ENCODE results near the gene SFT2D3.

The SFT2D3 gene

DNA sequence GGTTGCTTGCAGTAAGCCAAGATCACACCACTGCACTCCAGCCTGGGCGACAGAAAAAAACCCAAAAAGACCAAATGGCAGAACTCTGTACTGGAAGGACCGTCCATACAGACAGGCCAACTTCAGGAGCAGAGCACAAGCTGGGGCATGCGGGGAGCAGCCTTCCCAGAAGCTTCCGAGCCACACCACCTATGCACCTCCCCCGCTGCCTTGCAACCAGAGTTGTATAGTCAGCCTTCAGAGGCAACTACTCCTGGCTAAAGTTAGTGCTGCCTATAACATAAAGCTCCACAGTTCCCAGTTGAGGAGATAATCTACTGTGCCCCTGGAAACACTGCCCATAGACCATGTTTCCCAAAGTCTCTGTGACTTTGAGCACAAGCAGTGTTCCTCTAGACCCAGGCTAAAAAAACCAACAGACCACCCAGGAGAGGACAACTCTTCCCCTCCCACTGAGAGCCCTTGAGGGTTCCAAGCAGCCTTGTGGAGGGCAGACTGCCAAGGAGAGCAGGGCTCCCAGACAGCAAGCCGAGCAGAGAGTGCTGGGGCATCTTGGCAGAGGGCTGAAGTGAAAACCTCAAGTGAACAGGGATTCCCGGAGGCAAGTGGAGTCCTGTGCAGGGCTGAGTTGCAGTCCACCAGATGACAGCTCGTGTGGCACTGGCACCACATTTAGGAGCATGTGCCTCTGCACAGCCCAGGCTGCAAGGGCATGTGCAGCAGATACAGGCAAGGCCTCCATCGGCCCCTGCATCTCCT is 6.8 kb downstream of the SFT2D3 start:
- no peak for DNase-seq (ENCODE audit: low read depth in 2 of 2)

DNA sequence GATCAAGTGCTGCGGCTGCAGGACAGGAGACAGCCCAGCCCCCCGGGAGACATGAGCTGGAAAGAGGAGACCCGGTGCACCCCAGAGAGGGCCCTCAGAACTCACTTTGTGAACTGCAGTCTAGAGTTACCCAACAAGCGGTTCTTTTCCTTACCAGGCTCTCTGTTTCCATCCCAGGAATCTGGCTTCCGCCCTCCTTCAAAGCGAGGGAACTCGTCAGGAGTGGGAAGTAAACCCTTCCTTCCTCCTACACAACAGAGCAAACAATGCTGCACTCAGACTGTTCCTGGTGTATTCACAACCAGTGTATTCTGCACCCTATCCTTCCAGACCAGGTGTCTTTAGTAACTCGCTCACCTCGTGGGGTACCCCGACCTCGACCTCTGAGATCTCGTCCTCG is 8.0 kb downstream of the SFT2D3 start:
- DNase-seq (ENCODE audit: low read depth in 2 of 2) = no peak

GRCh38 chr2:127712999-127713398 is 11.7 kb downstream of the SFT2D3 start:
- no peak for DNase-seq (ENCODE audit: low read depth in 2 of 2)

DNA sequence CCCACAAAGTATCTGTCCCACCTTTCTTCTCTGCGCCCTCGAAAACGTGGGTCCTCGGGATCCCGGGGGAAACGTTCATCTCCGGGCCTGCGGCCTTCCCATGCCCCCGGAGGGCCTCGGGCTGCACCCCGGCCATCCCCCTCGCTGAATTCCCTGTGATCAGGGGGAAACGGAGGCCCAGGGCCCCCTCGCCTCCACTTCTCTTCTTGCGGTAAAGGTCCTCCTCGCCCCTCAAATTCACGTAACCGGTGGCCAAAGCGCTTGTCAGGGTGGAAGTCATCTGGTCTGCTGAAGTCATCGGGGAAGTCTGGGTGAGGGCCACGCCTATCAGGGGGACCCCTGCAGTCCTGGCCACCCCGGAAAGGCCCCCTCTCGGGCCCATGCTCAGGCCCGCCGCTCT is 12.3 kb downstream of the SFT2D3 start:
- no peak for DNase-seq (ENCODE audit: low read depth in 2 of 2)

DNA sequence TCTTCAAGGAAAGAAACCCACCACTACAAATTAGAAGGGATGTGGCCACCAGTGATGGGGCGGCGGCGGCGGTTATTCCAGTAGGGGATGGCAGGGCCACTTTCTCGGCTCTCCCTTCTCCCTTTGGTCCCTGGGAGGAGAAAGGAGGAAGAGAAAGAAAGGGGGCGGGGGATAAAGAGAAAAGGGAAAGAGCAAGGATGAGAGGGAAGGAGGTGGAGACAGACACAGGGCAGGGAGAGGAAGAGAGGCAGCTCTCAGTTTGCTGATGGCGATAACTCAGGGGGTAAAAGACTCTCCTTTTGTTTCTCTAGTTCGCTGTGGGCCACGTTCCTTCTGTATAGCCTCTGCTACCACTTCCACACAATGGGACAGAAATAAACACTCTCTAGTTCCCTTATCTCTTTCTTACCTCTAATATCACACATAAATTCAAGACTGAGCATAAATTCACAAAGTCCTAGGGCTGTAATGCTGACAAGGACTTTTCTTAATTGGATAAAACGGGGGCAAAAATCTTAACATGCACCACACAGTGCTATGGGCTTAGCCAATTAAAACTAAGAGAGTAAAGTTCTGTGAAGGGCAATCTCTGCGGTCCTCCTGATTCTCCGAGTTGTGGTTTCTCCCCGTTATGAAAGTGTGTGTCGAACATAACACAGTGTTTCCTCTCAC is 14.6 kb downstream of the SFT2D3 start:
- DNase-seq (ENCODE audit: low read depth in 2 of 2) = no peak

DNA sequence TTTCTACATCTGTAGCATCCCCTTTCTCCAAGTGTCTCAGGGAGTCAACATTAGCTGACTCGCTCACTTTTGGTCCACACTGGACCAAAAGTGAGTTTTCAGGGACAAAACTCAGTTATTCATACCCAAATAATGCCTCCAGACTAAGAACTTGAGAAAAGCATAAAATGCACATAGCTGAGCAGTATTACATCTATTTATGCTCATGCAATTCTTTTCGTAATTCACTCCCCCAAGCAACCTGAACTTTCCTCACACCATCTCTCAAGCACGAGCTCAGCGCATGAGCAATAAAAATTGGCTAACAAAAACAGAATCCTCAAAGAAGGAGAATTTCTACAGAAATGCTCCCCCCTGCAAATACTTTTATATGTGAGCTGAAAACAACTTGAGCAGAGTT is 17.0 kb downstream of the SFT2D3 start:
- DNase-seq (ENCODE audit: low read depth in 2 of 2) = no peak

- no peak for DNase-seq (ENCODE audit: low read depth in 2 of 2)
Observed at GRCh38 chr2:127719301-127720218, 18.3 kb downstream of the SFT2D3 start.

DNA sequence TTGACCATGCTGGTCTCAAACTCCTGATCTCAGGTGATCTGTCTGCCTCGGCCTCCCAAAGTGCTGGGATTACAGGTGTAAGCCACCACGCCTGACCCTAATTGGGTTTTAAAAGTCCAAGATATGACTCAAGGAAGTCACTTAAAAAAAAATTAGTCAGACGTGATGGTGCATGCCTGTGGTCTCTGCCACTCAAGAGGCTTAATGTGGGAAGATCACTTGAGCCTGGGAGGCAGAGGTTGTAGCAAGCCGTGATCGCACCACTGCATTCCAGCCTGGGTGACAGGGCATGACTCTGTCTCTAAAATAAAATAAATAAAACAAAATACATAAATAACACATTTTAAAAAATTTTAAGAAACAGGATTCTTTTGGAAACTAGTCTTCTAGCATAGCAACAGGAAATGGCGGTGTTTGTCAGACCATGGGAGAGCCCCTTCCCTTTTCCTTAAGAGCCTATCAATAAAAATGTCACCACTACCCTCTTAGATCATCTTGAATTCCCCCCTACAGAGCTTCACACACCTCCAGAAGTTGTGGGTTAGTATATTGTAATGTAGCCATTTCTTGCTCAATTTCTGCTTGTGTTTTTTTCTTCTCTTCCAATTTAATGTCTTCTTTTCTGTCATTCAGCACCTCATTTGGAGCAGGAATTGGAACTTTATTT is 20.1 kb downstream of the SFT2D3 start:
- DNase-seq (ENCODE audit: low read depth in 2 of 2) = no peak

DNA sequence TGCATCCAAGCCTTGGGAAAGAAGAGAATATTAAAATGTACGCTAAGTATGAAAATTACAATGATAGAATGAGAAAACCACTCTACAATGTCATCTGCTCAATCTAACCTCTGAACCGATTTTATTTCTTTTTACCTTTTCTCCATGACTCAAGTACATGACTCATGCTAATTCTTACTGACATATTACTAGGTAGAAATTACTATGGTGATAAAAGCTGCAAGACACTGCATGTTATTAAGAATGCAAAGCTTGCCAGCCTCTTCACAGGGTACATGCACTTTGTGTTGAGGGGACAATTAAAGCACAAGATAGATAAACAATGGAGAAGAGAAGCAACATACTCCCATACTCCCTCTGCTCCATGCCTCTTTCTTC is 20.7 kb downstream of the SFT2D3 start:
- no peak for DNase-seq (ENCODE audit: low read depth in 2 of 2)

GRCh38 chr2:127722807-127723206 is 21.5 kb downstream of the SFT2D3 start:
- no peak for DNase-seq (ENCODE audit: low read depth in 2 of 2)

DNA sequence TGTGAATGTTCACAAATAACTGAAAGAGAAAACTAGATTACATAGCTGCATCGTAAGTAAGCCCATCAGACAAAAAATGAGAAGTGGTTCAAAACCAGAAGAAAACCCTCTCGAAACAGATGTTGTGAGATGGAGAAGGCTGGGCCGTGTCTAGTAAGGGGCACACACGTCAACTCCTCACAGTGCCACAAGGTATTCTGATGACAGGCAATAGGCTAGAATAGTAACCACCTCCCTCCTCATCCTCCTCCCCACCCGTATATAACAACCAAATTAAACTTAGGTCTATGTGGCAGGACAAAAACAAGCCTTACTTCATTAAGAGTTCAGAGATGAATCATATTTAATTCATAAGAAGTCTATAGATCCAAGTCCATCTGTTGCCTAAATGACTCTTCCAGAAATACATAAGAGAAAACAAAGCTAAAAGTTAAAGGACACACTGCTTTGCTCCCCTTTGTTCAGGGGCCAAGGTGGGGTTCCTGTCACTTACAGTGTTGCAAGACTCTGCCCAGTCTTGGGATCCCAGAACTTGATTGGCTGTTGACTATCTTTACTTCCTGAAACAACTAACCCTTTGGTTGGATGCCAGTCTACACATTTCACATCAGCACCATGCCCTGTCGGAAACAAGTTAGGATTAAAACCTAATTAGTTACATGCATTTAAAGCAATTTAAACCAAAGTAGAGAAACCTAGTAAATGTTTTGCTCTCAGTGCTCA is 25.0 kb downstream of the SFT2D3 start:
- DNase-seq (ENCODE audit: low read depth in 2 of 2) = no peak

GRCh38 chr2:127733113-127733815 is 32.0 kb downstream of the SFT2D3 start:
- no peak for DNase-seq (ENCODE audit: low read depth in 2 of 2)

DNA sequence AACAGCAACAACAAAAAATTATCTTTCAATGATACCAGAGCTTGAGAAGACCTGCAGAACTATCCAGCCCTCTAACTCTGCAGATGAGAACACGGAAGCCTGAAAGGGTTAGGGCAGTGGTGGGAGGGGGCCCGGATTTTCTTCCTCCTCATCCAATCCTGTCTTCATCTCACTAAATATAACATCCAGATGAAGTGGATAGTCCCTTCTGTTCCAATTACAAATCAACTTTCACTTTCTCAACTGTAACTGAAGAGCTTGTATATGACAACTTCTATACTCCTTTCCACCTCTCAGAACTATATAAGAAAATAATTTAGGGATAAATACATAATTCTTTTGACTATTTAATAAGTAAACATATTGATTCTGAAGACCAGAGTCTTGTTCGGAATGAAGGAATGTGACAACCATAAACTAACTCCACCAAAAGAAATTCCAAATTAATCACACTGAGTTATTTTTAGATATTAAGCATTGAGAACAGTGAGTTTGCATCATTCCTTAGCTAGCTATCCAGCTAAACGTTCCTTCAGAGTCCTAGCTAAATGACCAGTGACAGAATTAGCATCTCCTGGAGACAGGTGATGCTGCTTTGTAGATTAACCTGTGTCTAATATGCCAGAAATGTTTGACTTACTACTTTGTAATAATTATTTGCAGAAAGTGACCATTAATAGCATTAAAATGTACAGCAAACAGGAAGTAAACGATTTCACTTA is 32.7 kb downstream of the SFT2D3 start:
- DNase-seq (ENCODE audit: low read depth in 2 of 2) = no peak

DNA sequence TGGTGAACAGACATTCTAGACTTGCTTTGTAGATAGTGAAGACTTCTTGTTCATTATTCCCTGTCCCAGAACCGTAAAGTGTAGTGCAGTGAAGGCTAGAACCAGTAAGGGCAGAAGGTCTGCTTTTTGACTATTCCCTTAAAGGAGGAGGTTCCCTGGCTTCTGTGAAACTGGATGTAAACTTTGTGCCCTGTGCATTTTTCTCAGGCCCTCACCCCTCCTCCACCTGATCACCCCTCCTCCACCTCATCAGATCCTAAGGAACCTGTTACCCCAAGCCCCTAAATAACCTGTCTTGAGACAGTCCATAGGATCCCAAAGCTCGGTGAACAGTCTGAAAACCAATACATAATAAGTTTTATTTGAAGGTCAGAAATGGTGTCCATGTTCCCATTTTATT is 33.7 kb downstream of the SFT2D3 start:
- DNase-seq (ENCODE audit: low read depth in 2 of 2) = no peak

DNA sequence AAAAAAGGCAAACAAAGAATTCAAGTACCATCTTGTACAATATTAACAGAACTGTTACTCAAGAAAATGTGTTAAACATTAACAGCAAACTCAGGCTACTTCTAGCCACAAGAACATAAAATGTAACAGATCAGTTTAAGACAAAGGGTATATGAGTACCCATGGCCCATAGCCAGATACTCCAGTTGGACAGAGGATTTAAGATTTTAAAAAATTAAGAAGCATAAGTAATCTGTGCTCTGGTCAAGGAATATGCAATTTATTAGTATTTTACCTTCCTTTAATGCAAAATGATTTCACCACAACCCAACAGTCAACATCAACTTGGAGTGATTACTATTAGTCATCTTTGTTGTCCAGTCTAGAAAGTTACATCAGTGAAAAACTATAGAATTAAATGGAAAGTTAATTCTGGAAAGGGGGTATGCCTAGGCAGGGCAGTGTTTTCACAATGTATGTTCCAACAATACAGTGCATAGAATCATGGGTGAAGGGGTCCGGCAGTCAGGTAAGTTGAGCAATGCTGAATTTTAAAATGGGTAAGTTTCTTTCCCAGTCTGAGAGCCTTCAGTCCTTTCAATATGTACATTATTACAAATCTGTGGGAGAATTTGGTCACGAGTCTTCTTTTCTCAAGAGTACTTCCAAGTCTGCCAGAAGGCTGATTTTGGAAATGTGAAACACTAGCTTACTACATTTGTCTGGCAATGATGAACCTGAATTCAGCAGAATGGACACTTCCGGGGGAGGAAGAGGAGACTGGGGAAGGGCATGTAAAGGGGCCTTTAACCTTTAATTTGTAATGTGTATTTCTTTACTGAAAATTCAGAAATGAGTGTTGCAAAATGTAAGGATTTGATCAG is 34.5 kb downstream of the SFT2D3 start:
- no peak for DNase-seq (ENCODE audit: low read depth in 2 of 2)

- DNase-seq (ENCODE audit: low read depth in 2 of 2) = no peak
Observed at GRCh38 chr2:127737892-127738291, 36.6 kb downstream of the SFT2D3 start.

DNA sequence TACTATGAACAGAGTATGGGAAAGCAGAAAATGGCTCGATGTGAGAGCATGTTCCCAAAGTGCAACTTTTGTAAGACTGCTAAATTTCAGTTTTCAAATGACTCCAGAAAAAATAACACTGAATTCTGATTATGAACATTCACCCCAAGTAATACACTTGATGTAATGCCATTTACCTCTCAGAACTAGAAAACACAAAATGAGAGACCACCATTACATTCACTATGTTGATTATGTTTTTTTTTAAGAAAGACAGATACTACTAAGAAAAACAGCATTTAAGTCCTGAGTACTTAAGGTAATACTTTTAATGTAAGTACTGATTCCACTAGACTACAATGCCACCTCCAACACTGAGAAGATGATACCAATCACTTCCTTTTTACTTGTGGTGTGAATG is 38.5 kb downstream of the SFT2D3 start:
- DNase-seq (ENCODE audit: low read depth in 2 of 2) = no peak

DNA sequence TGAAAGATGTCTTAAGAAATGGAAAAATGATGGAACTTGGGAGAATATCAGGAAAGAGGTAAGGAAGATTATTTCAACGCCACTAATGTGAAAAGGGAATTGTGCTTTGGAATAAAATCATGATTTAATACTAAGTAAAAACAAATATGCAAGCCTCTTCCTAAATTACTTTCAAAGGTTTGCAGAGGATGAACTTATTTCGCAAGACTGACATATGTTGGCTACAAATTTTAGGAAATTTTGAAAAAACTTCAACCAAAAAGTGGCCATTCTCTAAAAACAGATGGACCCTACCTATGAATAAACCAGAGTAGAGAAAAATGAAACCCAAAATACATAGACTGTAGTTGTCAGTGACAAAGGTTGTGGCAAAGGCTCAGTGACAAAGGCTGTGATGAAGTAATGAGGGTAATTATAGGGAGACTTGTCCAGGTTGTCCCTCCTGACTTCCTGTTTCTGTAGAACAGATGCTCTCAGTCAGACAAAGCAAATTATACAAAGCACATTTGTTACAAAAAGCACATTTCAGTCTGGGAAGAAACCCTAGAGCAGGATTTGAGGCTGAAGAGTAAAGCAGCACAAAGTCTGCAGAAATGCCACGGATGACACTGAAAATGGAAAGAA is 39.5 kb downstream of the SFT2D3 start:
- DNase-seq (ENCODE audit: low read depth in 2 of 2) = no peak

All from stimulated activated CD4-positive, alpha-beta T cell treated with anti-CD3 and anti-CD28 coated beads, Interleukin-12 subunit alpha, Interleukin-12 subunit beta, amount 100 ng/mL, for 24 hours (primary cell).